ENCODE data around the gene TAC4. TPM values are rescaled to one million over a fixed set of nuclear protein-coding genes. Genes with fewer than 3 reads are reported as not detected.

The TAC4 gene
- total and polyA plus RNA-seq, 2 of the 13 experiments (the other 11 are each of a cell fraction or from before 2014, with no cell fraction given) = not detected

GRCh38 chr17:49789243-49789578, 58.7 kb downstream of the TAC4 start (continued):
- TF ChIP-seq ZNF281 (CRISPR knock-in tag; IDR thresholded peaks at IDR 0.05; ENCODE audit: borderline replicate concordance) (no peak), ATRX (CRISPR knock-in tag; IDR thresholded peaks at IDR 0.05; ENCODE audit: borderline replicate concordance) (no peak), SOX5 (CRISPR knock-in tag; IDR thresholded peaks at IDR 0.05; ENCODE audit: borderline replicate concordance) (no peak), GRHL1 (CRISPR knock-in tag; conservative IDR thresholded peaks at IDR 0.05) (no peak), HINFP (CRISPR knock-in tag; IDR thresholded peaks at IDR 0.05; ENCODE audit: low read depth) (no peak), PBX3 (CRISPR knock-in tag; IDR thresholded peaks at IDR 0.05; ENCODE audit: borderline replicate concordance) (no peak), ZNF414 (CRISPR knock-in tag; IDR thresholded peaks at IDR 0.05) (no peak), ZNF775 (CRISPR knock-in tag; IDR thresholded peaks at IDR 0.05; ENCODE audit: borderline replicate concordance) (no peak), KLF9 (CRISPR knock-in tag; IDR thresholded peaks at IDR 0.05; ENCODE audit: low read depth) (no peak), ZBTB38 (CRISPR knock-in tag; IDR thresholded peaks at IDR 0.05) (no peak), CBX5 (CRISPR knock-in tag; IDR thresholded peaks at IDR 0.05; ENCODE audit: borderline replicate concordance) (no peak), FOXK1 (CRISPR knock-in tag; IDR thresholded peaks at IDR 0.05; ENCODE audit: borderline replicate concordance, low read depth) (peak; percentile 83), LBX2 (CRISPR knock-in tag; IDR thresholded peaks at IDR 0.05; ENCODE audit: borderline replicate concordance) (no peak), CREB1 (IDR thresholded peaks at IDR 0.05) (no peak), CREB1 (CRISPR knock-in tag; IDR thresholded peaks at IDR 0.05) (peak; percentile 11; the same call in 1 of the 2 replicates), CREM (IDR thresholded peaks at IDR 0.05) (peak; percentile 28; the same call in 1 of the 2 replicates), CREM (CRISPR knock-in tag; IDR thresholded peaks at IDR 0.05) (no peak)

Measured in HepG2 (cell line).